Cardiac atrium fibroblast (primary cell): Measurements from ENCODE around the gene AGMO. TPM values are rescaled to one million over a fixed set of nuclear protein-coding genes. Genes with fewer than 3 reads are reported as not detected.

ENCODE experiments used
- total RNA-seq: library from RNA; depleted of rRNA; stranded (reverse); fragments of >200 nt; gene quantifications from 2 replicates; pipeline ENCODE4 v1.2.3, GENCODE V29; 2015

The AGMO gene
- 0.54 TPM in 1 of 2 replicates, not detected in the other for total RNA-seq

GRCh38 chr7:15561835-15562234, at the start of gene AGMO:
TSS of gene AGMO (minus strand) at chr7:15562015.

Other genes starting within 250 kb of the AGMO start
- 0.81 and 1.8 TPM in 2 replicates for gene MEOX2, start 124.7 kb upstream of the AGMO start, total RNA-seq